ENCODE results near the gene C7orf33.

The C7orf33 gene

DNA sequence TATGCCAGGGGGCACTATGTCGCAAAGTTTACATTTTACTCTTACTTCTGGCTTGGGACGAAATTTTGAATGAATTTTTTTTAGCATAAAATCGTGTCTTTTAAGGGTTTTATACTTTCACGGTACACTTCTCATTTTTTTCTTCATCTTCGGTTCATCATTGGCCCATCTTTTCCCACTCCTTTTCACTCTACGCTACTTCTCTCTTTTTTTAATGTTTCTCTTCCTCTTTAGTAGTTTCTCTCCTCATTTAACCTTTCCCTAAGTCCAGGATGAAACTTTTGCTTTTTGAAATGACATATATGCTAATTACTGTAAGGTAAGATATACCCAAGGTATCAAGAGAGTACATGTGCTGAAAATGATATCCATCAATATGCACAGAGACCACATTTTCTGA, 39.5 kb downstream of the C7orf33 start:
- DNase-seq = no peak

DNA sequence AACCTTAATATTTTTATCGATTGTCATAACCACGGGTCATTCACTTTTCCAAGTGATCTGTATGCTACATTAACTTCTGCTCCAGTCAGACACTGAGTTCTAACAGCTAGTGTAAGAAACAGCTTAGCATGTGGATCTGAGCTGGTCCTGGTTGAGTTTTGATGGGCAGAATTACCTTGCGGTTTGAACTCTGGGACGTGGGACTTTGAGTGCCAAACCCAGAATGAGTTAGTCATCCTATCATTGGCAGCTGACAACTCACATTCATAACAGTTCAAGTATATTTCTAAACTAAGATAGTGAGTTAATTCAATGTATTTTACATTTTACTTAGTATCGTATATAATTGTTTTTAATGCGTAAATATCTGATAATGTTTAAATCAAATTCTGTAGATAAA, 43.2 kb downstream of the C7orf33 start:
- DNase-seq = no peak

DNA sequence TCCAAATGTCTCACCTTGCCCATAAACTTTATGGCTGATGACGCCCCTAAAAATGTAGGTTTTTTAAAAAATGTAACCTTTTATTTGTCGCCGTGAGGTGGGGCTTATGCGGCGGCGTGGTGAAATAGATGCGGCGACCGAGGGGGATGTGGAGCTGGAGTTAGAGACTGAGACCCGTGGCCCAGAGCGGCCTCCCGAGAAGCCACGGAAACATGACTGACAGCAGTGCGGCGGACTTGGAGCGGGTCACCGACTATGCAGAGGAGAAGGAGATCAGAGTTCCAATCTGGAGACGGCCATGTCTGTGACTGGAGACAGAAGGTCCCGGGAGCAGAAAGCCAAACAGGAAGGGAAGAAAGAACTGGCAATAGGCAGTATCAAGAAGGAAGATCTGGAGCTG, 46.5 kb downstream of the C7orf33 start:
- DNase-seq = no peak

DNA sequence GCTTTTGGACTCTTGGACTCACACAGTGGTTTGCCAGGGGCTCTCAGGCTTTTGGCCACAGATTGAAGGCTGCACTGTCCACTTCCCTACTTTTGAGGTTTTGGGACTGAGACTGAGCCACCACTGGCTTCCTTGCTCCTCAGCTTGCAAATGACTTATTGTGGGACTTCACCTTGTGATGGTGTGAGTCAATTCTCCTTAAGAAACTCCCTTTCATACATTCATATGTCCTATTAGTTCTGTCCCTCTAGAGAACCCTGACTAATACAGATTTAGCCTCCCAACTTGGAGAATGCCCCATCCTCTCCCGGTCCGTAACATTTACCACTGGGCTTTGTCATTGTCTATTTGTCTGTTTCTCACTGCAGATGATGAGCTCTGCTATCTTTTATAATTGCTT, 55.3 kb downstream of the C7orf33 start:
- no peak for DNase-seq

DNA sequence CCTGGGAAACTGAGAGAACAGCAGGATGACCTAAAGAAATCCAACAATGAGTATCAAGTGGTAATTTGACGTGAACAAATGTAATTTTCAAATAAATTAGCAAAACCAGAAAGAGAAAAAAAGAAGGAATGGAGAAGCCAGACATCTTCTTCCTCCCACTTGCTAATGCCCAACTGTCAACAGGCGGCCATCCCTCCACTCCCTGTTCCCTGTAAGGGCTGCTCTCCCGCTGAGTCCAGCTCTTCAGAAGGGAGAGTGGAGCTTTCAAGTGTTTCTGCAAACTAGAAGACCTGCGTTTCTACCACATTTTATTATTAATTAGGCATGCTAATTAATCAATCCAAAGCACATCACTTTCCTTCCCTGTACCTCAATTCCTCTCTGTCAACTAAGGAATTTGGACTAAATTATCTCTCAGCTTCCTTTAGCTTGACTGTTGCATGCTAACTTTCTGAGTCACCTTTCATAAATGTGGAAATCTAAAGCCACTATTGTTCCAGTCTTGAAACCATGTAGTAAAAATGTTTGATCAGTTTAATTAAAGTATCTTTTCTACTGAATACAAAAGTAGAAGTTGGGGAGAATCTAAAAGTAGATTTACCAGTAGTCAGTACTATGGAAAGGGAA, 59.8 kb downstream of the C7orf33 start:
- DNase-seq = peak; percentile 71

DNA sequence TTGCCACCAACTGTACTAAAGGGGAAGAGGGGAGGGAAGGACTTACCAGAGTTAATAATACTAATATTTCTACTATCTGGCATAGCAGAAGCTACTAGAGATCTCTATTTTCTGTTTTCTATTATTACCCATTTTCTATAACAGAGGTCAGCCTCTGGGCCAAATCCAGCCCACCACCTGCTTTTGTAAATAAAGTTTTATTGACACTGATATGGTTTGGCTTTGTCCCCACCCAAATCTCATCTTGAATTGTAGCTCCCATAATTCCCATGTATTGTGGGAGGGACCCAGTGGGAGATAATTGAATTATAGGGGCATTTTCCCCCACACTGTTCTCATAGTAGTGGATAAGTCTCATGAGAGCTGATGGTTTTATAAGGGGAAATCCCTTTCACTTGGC, 62.2 kb downstream of the C7orf33 start:
- no peak for DNase-seq

DNA sequence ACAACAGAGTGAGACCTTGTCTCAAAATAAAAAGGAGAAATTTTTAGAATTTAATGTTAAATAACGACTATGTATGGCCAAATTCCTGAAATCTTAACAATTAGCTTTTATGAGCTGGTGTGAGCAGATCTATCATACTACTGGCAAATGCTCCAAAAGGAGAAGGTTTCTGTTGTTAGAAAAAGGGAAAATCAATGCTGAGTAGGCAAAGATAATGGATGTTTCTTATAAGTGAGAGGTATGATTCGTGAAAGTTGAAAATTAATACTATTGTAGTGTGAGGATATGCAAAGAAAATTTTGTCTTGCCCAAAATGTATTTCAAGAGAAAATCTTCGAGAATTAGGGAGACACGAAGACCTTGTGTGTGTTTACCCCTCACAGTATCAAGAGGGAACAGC, 67.4 kb downstream of the C7orf33 start:
- DNase-seq = no peak

DNA sequence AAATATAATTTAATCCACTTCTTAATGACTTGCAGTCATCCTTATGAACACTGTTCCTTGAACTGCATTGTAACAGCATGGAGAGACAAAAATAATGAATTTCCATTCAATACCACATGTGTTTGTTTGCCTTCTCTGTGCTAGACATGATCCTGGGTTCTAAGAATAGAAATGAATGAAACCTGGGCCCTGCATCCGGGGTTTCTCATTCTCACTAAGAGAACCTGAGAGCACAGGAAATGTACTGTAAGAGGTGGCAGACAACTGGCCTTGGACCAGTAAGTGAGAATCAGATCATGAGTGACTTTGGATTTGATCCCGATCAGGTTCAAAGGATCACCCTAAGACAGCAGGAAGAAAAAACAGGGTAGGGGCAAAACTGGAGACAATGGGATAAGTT, 70.9 kb downstream of the C7orf33 start:
- DNase-seq = no peak

DNA sequence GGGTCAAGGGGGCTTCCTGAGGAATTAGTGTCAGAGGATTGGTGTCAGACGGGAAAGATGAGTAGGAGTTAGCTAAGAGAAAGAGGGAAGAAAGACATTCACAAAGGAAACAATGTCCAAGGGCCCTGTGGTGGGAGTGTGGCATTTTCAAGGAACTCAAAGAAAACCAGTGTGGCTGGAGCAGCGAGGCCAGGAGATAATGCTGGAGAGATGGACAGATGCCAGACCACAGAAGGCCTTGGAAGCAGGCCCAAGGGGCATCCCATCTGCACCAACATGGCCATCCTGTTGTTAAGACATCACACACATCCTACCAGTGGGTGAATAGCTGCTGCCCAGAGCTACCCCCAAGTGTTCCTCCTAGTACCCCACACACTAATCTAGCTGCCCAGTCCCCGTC, 72.1 kb downstream of the C7orf33 start:
- no peak for DNase-seq

DNA sequence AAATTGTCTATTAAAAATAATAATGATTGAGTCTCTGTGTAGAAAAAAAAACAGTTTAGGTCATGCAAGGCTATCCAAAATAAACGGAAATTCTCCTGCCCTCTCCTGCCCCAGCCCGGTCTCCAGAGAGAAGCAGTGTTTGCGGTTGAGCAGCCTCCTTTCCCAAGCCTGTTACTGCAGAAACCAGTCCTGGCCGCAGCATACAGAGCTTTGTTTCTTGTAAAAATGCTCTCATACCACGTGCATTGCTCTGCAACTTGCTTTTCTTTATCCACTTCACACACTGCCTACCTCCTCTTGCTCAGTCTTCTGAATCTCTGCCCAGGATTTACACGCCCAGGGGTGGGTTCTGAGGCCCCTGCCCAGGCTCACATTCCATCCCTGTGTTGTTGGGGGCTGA, 73.8 kb downstream of the C7orf33 start:
- DNase-seq = peak; percentile 60

DNA sequence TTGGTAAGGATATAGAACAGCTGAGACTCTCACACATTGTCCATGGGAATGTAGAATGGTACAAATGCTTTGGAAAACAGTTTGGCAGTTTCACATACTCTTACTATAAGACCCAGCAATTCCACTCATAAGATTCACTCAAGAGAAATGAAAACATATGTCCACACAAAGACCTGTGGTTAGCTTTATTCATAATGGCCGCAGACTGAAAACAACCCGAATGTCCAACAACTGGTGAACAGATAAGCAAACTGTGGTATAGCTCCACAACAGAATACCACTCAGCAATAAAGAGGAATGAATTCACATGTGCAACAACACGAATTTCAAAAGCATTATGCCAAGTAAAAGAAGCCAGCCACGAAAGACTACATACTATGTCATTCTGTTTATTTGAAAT, 74.7 kb downstream of the C7orf33 start:
- peak; percentile 30 for DNase-seq

Data from fibroblast of upper back skin (primary cell).